Glomerular visceral epithelial cell (primary cell): ENCODE measurements around the gene CALR.
"Not testable (repeated sequence)": the region's sequence is repeated elsewhere in the genome, so short reads cannot be mapped to it uniquely, and the experiment has no call there.

Source experiments
- DNase-seq: peaks from one replicate; pipeline ENCODE4 v3.0.0-alpha.2; 2016; ENCODE audit errors: extremely low spot score

CALR gene

GRCh38 chr19:12937927-12938778, at the start of gene CALR:
TSS of gene CALR (plus strand) at chr19:12938609. CDS start at chr19:12938680, 71 bp downstream.
- DNase-seq, result peak; percentile 100

GRCh38 chr19:12890299-12890786, 48.1 kb upstream of the CALR start:
- DNase-seq, result not testable (repeated sequence)

- peak; percentile 99 for DNase-seq
These were observed 47.4 kb upstream of the CALR start, which contains the start of gene GCDH for GRCh38 chr19:12890787-12891552. TSS of gene GCDH (plus strand) at chr19:12891160. CDS start at chr19:12891305, 145 bp downstream.

GRCh38 chr19:12891553-12892021, 46.8 kb upstream of the CALR start:
- DNase-seq, result peak; percentile 18

GRCh38 chr19:12893582-12893981, 44.8 kb upstream of the CALR start:
- DNase-seq, result no peak

GRCh38 chr19:12896460-12896859, 41.9 kb upstream of the CALR start:
- no peak for DNase-seq

GRCh38 chr19:12899891-12900518, 38.4 kb upstream of the CALR start:
- no peak for DNase-seq

GRCh38 chr19:12907166-12907565, 31.2 kb upstream of the CALR start:
- DNase-seq, result no peak

GRCh38 chr19:12912571-12912970, 25.8 kb upstream of the CALR start:
- DNase-seq, result no peak

GRCh38 chr19:12913011-12913561, 25.3 kb upstream of the CALR start:
- no peak for DNase-seq

GRCh38 chr19:12913851-12914690, 24.3 kb upstream of the CALR start:
- DNase-seq, result no peak

- not testable (repeated sequence) for DNase-seq
These were observed 22.5 kb upstream of the CALR start for GRCh38 chr19:12915860-12916259.

- DNase-seq, result no peak
These were observed 20.2 kb upstream of the CALR start for GRCh38 chr19:12918253-12918652.

GRCh38 chr19:12921047-12921446, 17.4 kb upstream of the CALR start:
- DNase-seq, result no peak

- DNase-seq, result no peak
These were observed 15.4 kb upstream of the CALR start for GRCh38 chr19:12922959-12923358.

GRCh38 chr19:12924621-12925310, 13.6 kb upstream of the CALR start:
- DNase-seq, result no peak

- no peak for DNase-seq
These were observed 8.3 kb upstream of the CALR start for GRCh38 chr19:12930002-12930645.

- no peak for DNase-seq
These were observed 5.8 kb upstream of the CALR start for GRCh38 chr19:12932392-12933286.
